HepG2 (cell line): ENCODE data around the gene CAPN10. TPM values are rescaled to one million over a fixed set of nuclear protein-coding genes. Genes with fewer than 3 reads are reported as not detected.
A peak's percentile ranks its signal among the peaks of the same experiment; 100 is the strongest.

Source experiments
- IRF2 ChIP-seq: IDR thresholded peaks from 2 replicates; pipeline ENCODE4 v1.6.1; 2018; ENCODE audit warnings: missing genetic modification reagents, missing compliant biosample characterization
- MAFF ChIP-seq: IDR thresholded peaks from 2 replicates; pipeline ENCODE4 v1.6.1; 2011; ENCODE audit warnings: low read depth, low read length, improper control_type of control experiment
- MEIS2 ChIP-seq: sonication (generic); formaldehyde crosslinking; IDR thresholded peaks from 2 replicates; pipeline ENCODE4 v1.9.0; 2021; ENCODE audit warnings: mild to moderate bottlenecking, missing genetic modification reagents
- NFYB ChIP-seq: sonication (generic); formaldehyde crosslinking; IDR thresholded peaks from 2 replicates; pipeline ENCODE4 v1.4.0; 2020; ENCODE audit warnings: missing genetic modification reagents
- PCBP2 ChIP-seq: fragments of 200-400 bp; formaldehyde crosslinking; optimal IDR thresholded peaks from 2 replicates; pipeline ENCODE3; 2018; ENCODE audit warnings: low read length, low read depth; ENCODE audit not compliant: poor library complexity, severe bottlenecking
- RBAK ChIP-seq: sonication (generic); formaldehyde crosslinking; IDR thresholded peaks from 2 replicates; pipeline ENCODE4 v1.5.1; 2020; ENCODE audit warnings: mild to moderate bottlenecking, missing genetic modification reagents
- RORA ChIP-seq: sonication (generic); formaldehyde crosslinking; IDR thresholded peaks from 2 replicates; pipeline ENCODE4 v1.5.0; 2020; ENCODE audit warnings: mild to moderate bottlenecking, missing genetic modification reagents, moderate library complexity
- SETDB1 ChIP-seq: sonication (generic); formaldehyde crosslinking; IDR thresholded peaks from 2 replicates; pipeline ENCODE4 v1.5.1; 2020; ENCODE audit warnings: missing genetic modification reagents, mild to moderate bottlenecking, borderline replicate concordance
- ZMAT3 ChIP-seq: sonication (generic); formaldehyde crosslinking; conservative IDR thresholded peaks from 2 replicates; pipeline ENCODE4 v1.7.0; 2021; ENCODE audit warnings: missing genetic modification reagents
- ZNF503 ChIP-seq: sonication (generic); formaldehyde crosslinking; IDR thresholded peaks from 2 replicates; pipeline ENCODE4 v1.4.0; 2020; ENCODE audit warnings: missing genetic modification reagents
- ZNF547 ChIP-seq: sonication (generic); formaldehyde crosslinking; IDR thresholded peaks from 2 replicates; pipeline ENCODE4 v1.5.1; 2020; ENCODE audit warnings: mild to moderate bottlenecking, missing genetic modification reagents
- ZNF563 ChIP-seq: sonication (generic); formaldehyde crosslinking; IDR thresholded peaks from 2 replicates; pipeline ENCODE4 v1.8.0; 2022; ENCODE audit warnings: mild to moderate bottlenecking, moderate library complexity, missing genetic modification reagents
- ZNF782 ChIP-seq: sonication (generic); formaldehyde crosslinking; IDR thresholded peaks from 2 replicates; pipeline ENCODE4 v1.4.0; 2020; ENCODE audit warnings: missing genetic modification reagents, mild to moderate bottlenecking, borderline replicate concordance
- ZNF839 ChIP-seq: sonication (generic); formaldehyde crosslinking; IDR thresholded peaks from 2 replicates; pipeline ENCODE4 v1.4.0; 2020; ENCODE audit warnings: missing genetic modification reagents, mild to moderate bottlenecking, borderline replicate concordance
- polyA plus RNA-seq, 8 experiments: library from polyadenylated mRNA; depleted of rRNA in 3 of 8; stranded (reverse) in 7 of 8; unstranded in 1 of 8; fragments of >200 nt; fragmentation: Illumina TruSeq in 4 of 8; extraction: Trizol in 4 of 8; gene quantifications; 2 replicates each; pipeline versions ENCODE4 v1.2.1 to v1.2.3, GENCODE V29; 2011 to 2016; ENCODE audit warnings: low read depth in 4 of 8, missing spikeins in 1 of 8, mixed read lengths in 1 of 8; ENCODE audit not compliant: insufficient read depth in 1 of 8
- total RNA-seq, 5 experiments: library from RNA; depleted of rRNA; stranded (reverse); fragments of >200 nt; fragmentation: Illumina TruSeq; extraction: Trizol; gene quantifications; 2 replicates each; pipeline ENCODE4 v1.2.3, GENCODE V29; 2016; ENCODE audit warnings: low read depth in 1 of 5
- TF ChIP-seq, protein P1 (sequence below): sonication (generic); formaldehyde crosslinking; IDR thresholded peaks from 2 replicates; pipeline ENCODE4 v1.4.0; 2020; ENCODE audit warnings: missing genetic modification reagents
- TF ChIP-seq, protein P2 (sequence below): sonication (generic); formaldehyde crosslinking; IDR thresholded peaks from 2 replicates; pipeline ENCODE4 v1.4.0; 2020; ENCODE audit warnings: missing genetic modification reagents
- TF ChIP-seq, protein P3 (sequence below), 2 experiments: sonication (generic) in 1 of 2; formaldehyde crosslinking in 1 of 2; IDR thresholded peaks; 2 replicates each; pipeline versions ENCODE4 v1.5.1 to v1.6.1; 2011 to 2020; ENCODE audit warnings: borderline replicate concordance in 1 of 2, low read depth in 1 of 2, low read length in 1 of 2, mild to moderate bottlenecking in 1 of 2, missing genetic modification reagents in 1 of 2, moderate library complexity in 1 of 2
- TF ChIP-seq, protein P4 (sequence below): sonication (generic); formaldehyde crosslinking; conservative IDR thresholded peaks from 2 replicates; pipeline ENCODE4 v1.4.0; 2020; ENCODE audit warnings: missing genetic modification reagents

CAPN10 gene
- total and polyA plus RNA-seq, 2 of the 13 experiments (the other 11 are each of a cell fraction or from before 2014, with no cell fraction given) = 27.6 to 32.4 TPM

- TF ChIP-seq IRF2 (CRISPR knock-in tag) = peak; percentile 98
- TF ChIP-seq MAFF = no peak
- no peak for TF ChIP-seq SETDB1 (CRISPR knock-in tag)
- peak; percentile 59; the same call in 1 of the 2 replicates for TF ChIP-seq ZNF782 (CRISPR knock-in tag)
- TF ChIP-seq ZNF839 (CRISPR knock-in tag) = peak; percentile 57; the same call in 1 of the 2 replicates
- no peak for TF ChIP-seq ZNF503
- TF ChIP-seq RORA (CRISPR knock-in tag) = no peak
- TF ChIP-seq PCBP2 = no peak
- TF ChIP-seq, protein P1, sequence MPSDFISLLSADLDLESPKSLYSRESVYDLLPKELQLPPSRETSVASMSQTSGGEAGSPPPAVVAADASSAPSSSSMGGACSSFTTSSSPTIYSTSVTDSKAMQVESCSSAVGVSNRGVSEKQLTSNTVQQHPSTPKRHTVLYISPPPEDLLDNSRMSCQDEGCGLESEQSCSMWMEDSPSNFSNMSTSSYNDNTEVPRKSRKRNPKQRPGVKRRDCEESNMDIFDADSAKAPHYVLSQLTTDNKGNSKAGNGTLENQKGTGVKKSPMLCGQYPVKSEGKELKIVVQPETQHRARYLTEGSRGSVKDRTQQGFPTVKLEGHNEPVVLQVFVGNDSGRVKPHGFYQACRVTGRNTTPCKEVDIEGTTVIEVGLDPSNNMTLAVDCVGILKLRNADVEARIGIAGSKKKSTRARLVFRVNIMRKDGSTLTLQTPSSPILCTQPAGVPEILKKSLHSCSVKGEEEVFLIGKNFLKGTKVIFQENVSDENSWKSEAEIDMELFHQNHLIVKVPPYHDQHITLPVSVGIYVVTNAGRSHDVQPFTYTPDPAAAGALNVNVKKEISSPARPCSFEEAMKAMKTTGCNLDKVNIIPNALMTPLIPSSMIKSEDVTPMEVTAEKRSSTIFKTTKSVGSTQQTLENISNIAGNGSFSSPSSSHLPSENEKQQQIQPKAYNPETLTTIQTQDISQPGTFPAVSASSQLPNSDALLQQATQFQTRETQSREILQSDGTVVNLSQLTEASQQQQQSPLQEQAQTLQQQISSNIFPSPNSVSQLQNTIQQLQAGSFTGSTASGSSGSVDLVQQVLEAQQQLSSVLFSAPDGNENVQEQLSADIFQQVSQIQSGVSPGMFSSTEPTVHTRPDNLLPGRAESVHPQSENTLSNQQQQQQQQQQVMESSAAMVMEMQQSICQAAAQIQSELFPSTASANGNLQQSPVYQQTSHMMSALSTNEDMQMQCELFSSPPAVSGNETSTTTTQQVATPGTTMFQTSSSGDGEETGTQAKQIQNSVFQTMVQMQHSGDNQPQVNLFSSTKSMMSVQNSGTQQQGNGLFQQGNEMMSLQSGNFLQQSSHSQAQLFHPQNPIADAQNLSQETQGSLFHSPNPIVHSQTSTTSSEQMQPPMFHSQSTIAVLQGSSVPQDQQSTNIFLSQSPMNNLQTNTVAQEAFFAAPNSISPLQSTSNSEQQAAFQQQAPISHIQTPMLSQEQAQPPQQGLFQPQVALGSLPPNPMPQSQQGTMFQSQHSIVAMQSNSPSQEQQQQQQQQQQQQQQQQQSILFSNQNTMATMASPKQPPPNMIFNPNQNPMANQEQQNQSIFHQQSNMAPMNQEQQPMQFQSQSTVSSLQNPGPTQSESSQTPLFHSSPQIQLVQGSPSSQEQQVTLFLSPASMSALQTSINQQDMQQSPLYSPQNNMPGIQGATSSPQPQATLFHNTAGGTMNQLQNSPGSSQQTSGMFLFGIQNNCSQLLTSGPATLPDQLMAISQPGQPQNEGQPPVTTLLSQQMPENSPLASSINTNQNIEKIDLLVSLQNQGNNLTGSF (CRISPR knock-in tag) = peak; percentile 20; the same call in 1 of the 2 replicates
- TF ChIP-seq ZMAT3 (CRISPR knock-in tag) = peak; percentile 64; the same call in 1 of the 2 replicates
- TF ChIP-seq, protein P2, sequence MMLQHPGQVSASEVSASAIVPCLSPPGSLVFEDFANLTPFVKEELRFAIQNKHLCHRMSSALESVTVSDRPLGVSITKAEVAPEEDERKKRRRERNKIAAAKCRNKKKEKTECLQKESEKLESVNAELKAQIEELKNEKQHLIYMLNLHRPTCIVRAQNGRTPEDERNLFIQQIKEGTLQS (CRISPR knock-in tag) = peak; percentile 62; the same call in 1 of the 2 replicates
- peak; percentile 62; the same call in 1 of the 2 replicates for TF ChIP-seq RBAK (CRISPR knock-in tag)
- TF ChIP-seq ZNF563 (CRISPR knock-in tag) = peak; percentile 89
- TF ChIP-seq ZNF547 (CRISPR knock-in tag) = peak; percentile 23; the same call in 1 of the 2 replicates
- peak; percentile 86 for TF ChIP-seq NFYB (CRISPR knock-in tag)
- TF ChIP-seq, protein P3, sequence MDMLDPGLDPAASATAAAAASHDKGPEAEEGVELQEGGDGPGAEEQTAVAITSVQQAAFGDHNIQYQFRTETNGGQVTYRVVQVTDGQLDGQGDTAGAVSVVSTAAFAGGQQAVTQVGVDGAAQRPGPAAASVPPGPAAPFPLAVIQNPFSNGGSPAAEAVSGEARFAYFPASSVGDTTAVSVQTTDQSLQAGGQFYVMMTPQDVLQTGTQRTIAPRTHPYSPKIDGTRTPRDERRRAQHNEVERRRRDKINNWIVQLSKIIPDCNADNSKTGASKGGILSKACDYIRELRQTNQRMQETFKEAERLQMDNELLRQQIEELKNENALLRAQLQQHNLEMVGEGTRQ (IDR thresholded peaks at IDR 0.05; ENCODE audit: low read depth, low read length) = peak; percentile 96
- TF ChIP-seq, protein P3 (CRISPR knock-in tag; IDR thresholded peaks at IDR 0.05; ENCODE audit: borderline replicate concordance) = peak; percentile 93; the same call in 1 of the 2 replicates
- TF ChIP-seq, protein P4, sequence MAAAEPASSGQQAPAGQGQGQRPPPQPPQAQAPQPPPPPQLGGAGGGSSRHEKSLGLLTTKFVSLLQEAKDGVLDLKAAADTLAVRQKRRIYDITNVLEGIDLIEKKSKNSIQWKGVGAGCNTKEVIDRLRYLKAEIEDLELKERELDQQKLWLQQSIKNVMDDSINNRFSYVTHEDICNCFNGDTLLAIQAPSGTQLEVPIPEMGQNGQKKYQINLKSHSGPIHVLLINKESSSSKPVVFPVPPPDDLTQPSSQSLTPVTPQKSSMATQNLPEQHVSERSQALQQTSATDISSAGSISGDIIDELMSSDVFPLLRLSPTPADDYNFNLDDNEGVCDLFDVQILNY (CRISPR knock-in tag) = peak; percentile 77
- no peak; the same call in 1 of the 2 replicates for TF ChIP-seq MEIS2 (CRISPR knock-in tag)
Measured at GRCh38 chr2:240586198-240586918, at the start of gene CAPN10 (continued).
